ENCODE measurements around the gene DACH1.

Gene DACH1

DNA sequence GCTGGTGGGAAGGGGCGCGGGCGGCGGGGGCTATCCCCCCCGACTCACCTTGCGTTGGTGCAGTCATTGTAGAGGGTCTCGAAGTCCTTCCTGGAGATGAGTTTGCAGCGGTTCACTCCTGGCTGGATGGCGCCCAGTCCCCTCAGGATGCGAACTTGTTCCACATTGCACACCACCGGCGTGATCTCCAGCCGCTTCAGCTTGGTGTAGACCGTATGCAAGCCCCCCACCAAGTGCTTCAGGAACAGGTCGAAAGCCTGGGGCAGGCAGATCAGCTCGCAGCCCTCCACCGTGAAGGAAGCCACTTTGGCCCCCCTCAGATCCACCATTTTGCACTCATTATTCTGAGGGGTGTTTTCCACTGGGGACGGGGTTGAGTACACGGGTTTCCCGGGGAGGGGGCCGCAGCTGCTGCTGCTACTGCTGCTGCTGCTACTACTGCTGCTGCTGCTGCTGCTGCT, 1.1 kb downstream of the DACH1 start:
- Histone ChIP-seq H3K27ac (ENCODE audit: low read length) (no peak overlapping the region), H4K20me1 (ENCODE audit: insufficient read depth, low read length) (no peaks in the 10 kb centered on the region), H2AFZ (ENCODE audit: low read depth, low read length) (no peak overlapping the region), H3K4me1 (ENCODE audit: low read length) (no peaks in the 10 kb centered on the region), H3K36me3 (replicated peaks; ENCODE audit: low read depth, low read length) (no peaks in the 10 kb centered on the region), H3K4me3 (ENCODE audit: low read length) (no peak overlapping the region), H3K9ac (ENCODE audit: low read length) (no peak overlapping the region), H3K27me3 (ENCODE audit: low read depth, low read length) (no peaks in the 10 kb centered on the region), H3K4me2 (ENCODE audit: low read length) (no peak overlapping the region), H3K79me2 (ENCODE audit: low read length) (no peaks in the 10 kb centered on the region), H3K9me3 (ENCODE audit: insufficient read depth, low read length) (0 out of 2 replicates have a peak, but pooled peaks cover 3% of the 10 kb centered on the region)
- TF ChIP-seq EZH2phosphoT487 (IDR thresholded peaks at IDR 0.05; ENCODE audit: low read depth): no peak
- TF ChIP-seq CTCF (IDR thresholded peaks at IDR 0.05; ENCODE audit: low read depth, low read length): no peak

DNA sequence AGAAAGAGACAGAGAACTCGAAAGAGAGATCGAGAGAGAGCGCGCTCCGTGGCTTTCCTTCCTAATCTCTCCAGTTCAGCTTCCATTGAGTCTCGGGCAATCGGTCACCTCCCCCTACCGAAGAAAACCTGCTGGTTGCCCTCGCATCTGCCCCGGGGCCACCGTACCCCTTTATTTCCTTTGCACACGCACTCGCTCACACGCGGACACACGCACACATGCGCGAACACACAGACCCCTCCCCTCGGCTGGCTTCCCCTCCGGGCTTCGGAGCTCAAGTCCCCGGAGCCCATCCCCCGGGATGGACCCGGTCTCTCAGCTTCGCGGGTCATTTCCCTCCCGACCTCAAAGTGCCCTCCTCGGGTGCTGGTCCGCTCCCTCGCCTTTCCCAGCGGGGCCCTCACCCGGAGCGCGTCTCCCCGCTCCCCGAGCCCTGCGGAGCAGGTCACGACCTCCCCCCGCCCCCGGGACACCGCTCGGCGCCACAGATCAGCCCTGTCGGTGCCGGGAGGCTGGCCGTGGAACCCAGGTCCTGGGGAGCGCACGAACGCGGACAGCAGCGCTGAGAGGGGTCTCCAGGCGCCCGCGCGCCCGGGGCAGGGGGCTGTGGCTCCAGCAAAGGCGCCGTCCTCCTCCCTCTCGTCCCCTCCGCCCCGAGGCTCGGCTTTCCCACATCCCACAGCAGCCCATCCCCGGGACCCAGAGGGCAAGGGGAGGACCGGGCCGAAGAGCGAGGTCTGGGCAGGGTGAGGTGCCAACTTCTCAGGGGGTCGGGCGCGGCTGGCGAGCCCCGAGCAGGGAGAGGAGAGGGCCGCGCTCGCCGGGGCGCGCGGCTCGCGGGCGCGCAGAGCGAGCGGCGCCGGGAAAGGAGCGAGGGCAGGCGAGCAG, 1.8 kb downstream of the DACH1 start:
- no peak overlapping the region for H3K4me3 ChIP-seq (ENCODE audit: low read length)
- H4K20me1 ChIP-seq (ENCODE audit: insufficient read depth, low read length): no peaks in the 10 kb centered on the region
- no peak overlapping the region for H3K27ac ChIP-seq (ENCODE audit: low read length)
- no peak overlapping the region for H2AFZ ChIP-seq (ENCODE audit: low read depth, low read length)
- H3K36me3 ChIP-seq (replicated peaks; ENCODE audit: low read depth, low read length): no peaks in the 10 kb centered on the region
- 0 out of 2 replicates have a peak, but pooled peaks cover 3% of the 10 kb centered on the region for H3K9me3 ChIP-seq (ENCODE audit: insufficient read depth, low read length)
- H3K4me1 ChIP-seq (ENCODE audit: low read length): no peaks in the 10 kb centered on the region
- no peak overlapping the region for H3K4me2 ChIP-seq (ENCODE audit: low read length)
- H3K27me3 ChIP-seq (ENCODE audit: low read depth, low read length): no peaks in the 10 kb centered on the region
- TF ChIP-seq EZH2phosphoT487 (IDR thresholded peaks at IDR 0.05; ENCODE audit: low read depth): no peak
- TF ChIP-seq CTCF (IDR thresholded peaks at IDR 0.05; ENCODE audit: low read depth, low read length): no peak
- no peak overlapping the region for H3K9ac ChIP-seq (ENCODE audit: low read length)
- no peaks in the 10 kb centered on the region for H3K79me2 ChIP-seq (ENCODE audit: low read length)

GRCh38 chr13:71864094-71864985, 2.7 kb downstream of the DACH1 start:
- H3K4me2 ChIP-seq (ENCODE audit: low read length): no peak overlapping the region
- no peak overlapping the region for H3K4me3 ChIP-seq (ENCODE audit: low read length)
- H3K36me3 ChIP-seq (replicated peaks; ENCODE audit: low read depth, low read length): no peaks in the 10 kb centered on the region
- no peaks in the 10 kb centered on the region for H4K20me1 ChIP-seq (ENCODE audit: insufficient read depth, low read length)
- no peak overlapping the region for H3K9ac ChIP-seq (ENCODE audit: low read length)
- no peaks in the 10 kb centered on the region for H3K79me2 ChIP-seq (ENCODE audit: low read length)
- no peaks in the 10 kb centered on the region for H3K4me1 ChIP-seq (ENCODE audit: low read length)
- no peaks in the 10 kb centered on the region for H3K27me3 ChIP-seq (ENCODE audit: low read depth, low read length)
- H3K9me3 ChIP-seq (ENCODE audit: insufficient read depth, low read length): 0 out of 2 replicates have a peak, but pooled peaks cover 3% of the 10 kb centered on the region
- TF ChIP-seq CTCF (IDR thresholded peaks at IDR 0.05; ENCODE audit: low read depth, low read length) (no peak), EZH2phosphoT487 (IDR thresholded peaks at IDR 0.05; ENCODE audit: low read depth) (no peak)
- H3K27ac ChIP-seq (ENCODE audit: low read length): no peak overlapping the region
- no peak overlapping the region for H2AFZ ChIP-seq (ENCODE audit: low read depth, low read length)
